ENCODE results near the gene TRERF1. TPM values are rescaled to one million over a fixed set of nuclear protein-coding genes. Genes with fewer than 3 reads are reported as not detected.

Gene TRERF1
- total RNA-seq, 1 experiment from 2014 or later: 0.39 TPM

DNA sequence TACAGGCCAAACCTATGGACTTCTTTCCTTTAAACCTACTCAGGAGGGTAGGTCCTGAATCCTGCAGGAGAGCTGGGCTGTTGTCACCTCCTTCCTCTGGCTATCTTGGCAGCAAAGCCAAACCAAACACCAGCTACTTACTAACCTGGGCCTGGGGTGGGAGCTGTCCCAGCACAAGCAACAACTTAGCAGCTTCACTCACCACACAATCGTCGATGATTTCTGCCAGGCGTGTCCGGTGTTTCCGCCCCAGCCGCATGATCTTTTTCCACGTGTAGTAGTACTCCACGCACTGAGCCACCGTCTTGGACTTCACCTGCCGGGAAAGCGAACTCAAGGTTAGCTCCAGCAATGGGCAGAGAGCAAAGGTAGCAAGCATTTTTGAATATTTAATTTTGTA, 208.7 kb downstream of the TRERF1 start:
- Histone ChIP-seq H3K4me3 (ENCODE audit: low read depth, low read length) (no peak overlapping the region), H3K9me3 (no peaks in the 10 kb centered on the region), H3K27me3 (replicated peaks; ENCODE audit: control insufficient read depth, insufficient read depth, low read length) (no peaks in the 10 kb centered on the region), H3K4me1 (no peaks in the 10 kb centered on the region), H3K36me3 (ENCODE audit: control insufficient read depth, insufficient read depth, low read length) (no peaks in the 10 kb centered on the region)
- ChIA-PET CTCF (interaction anchor here (0.5 to 0.7 kb wide), 2 partner anchors 304 to 456 kb away, joined by 3 read pairs; no protein-coding TSS in a partner anchor), POLR2A (no interaction called here)
- Mint-ChIP-seq H3K36me3 (ENCODE audit: insufficient read depth, unreplicated experiment) (no peaks in the 10 kb centered on the region), H3K27ac (ENCODE audit: unreplicated experiment) (no peak overlapping the region), H3K4me3 (ENCODE audit: unreplicated experiment) (no peak overlapping the region), H3K4me1 (ENCODE audit: low read depth, unreplicated experiment) (peaks cover 16% of the 10 kb centered on the region), H3K9me3 (ENCODE audit: unreplicated experiment) (no peaks in the 10 kb centered on the region), H3K27me3 (ENCODE audit: insufficient read depth, unreplicated experiment) (no peaks in the 10 kb centered on the region)
- BruUV-seq (replicated peaks): no TSS peak
- intact Hi-C loops (cut with micrococcal nuclease; ENCODE audit: unreplicated experiment): no loop called here
- no peak for DNase-seq
- TF ChIP-seq, protein P1, sequence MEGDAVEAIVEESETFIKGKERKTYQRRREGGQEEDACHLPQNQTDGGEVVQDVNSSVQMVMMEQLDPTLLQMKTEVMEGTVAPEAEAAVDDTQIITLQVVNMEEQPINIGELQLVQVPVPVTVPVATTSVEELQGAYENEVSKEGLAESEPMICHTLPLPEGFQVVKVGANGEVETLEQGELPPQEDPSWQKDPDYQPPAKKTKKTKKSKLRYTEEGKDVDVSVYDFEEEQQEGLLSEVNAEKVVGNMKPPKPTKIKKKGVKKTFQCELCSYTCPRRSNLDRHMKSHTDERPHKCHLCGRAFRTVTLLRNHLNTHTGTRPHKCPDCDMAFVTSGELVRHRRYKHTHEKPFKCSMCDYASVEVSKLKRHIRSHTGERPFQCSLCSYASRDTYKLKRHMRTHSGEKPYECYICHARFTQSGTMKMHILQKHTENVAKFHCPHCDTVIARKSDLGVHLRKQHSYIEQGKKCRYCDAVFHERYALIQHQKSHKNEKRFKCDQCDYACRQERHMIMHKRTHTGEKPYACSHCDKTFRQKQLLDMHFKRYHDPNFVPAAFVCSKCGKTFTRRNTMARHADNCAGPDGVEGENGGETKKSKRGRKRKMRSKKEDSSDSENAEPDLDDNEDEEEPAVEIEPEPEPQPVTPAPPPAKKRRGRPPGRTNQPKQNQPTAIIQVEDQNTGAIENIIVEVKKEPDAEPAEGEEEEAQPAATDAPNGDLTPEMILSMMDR (IDR thresholded peaks at IDR 0.05; ENCODE audit: insufficient read depth in 1 of 2, low read depth in 1 of 2, low read length in 1 of 2, severe bottlenecking in 1 of 2, unreplicated experiment in 1 of 2): no peak

DNA sequence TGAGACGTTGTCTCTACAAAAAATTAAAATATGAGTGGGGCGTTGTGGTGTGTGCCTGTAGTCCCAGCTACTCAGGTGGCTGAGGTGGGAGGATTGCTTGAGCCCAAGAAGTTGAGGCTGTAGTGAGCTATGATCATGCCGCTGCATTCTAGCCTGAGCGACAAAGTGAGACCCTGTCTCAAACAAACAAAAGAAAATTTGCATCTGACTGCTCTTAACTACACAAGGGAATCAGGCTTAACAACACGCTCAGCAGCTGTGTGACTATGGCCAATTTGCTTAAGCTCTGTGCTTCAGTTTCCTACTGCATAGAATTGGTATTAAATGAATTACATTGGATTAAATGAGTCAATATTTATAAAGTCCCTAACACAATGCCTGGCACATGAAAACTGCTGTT, 209.8 kb downstream of the TRERF1 start:
- Mint-ChIP-seq H3K4me3 (ENCODE audit: unreplicated experiment) (no peak overlapping the region), H3K36me3 (ENCODE audit: insufficient read depth, unreplicated experiment) (no peaks in the 10 kb centered on the region), H3K27ac (ENCODE audit: unreplicated experiment) (no peak overlapping the region), H3K9me3 (ENCODE audit: unreplicated experiment) (no peaks in the 10 kb centered on the region), H3K27me3 (ENCODE audit: insufficient read depth, unreplicated experiment) (no peaks in the 10 kb centered on the region), H3K4me1 (ENCODE audit: low read depth, unreplicated experiment) (peaks cover 16% of the 10 kb centered on the region)
- no peaks in the 10 kb centered on the region for H3K4me1 ChIP-seq
- no peak for DNase-seq
- no TSS peak for BruUV-seq (replicated peaks)
- H3K27me3 ChIP-seq (replicated peaks; ENCODE audit: control insufficient read depth, insufficient read depth, low read length): no peaks in the 10 kb centered on the region
- H3K9me3 ChIP-seq: no peaks in the 10 kb centered on the region
- ChIA-PET POLR2A (no interaction called here), CTCF (interaction anchor here (1.2 kb wide), 1 partner anchor 27 kb away, joined by 3 read pairs; no protein-coding TSS in a partner anchor)
- H3K4me3 ChIP-seq (ENCODE audit: low read depth, low read length): no peak overlapping the region
- TF ChIP-seq, protein P1 (IDR thresholded peaks at IDR 0.05; ENCODE audit: insufficient read depth in 1 of 2, low read depth in 1 of 2, low read length in 1 of 2, severe bottlenecking in 1 of 2, unreplicated experiment in 1 of 2): no peak
- no peaks in the 10 kb centered on the region for H3K36me3 ChIP-seq (ENCODE audit: control insufficient read depth, insufficient read depth, low read length)
- intact Hi-C loops (cut with micrococcal nuclease; ENCODE audit: unreplicated experiment): no loop called here

DNA sequence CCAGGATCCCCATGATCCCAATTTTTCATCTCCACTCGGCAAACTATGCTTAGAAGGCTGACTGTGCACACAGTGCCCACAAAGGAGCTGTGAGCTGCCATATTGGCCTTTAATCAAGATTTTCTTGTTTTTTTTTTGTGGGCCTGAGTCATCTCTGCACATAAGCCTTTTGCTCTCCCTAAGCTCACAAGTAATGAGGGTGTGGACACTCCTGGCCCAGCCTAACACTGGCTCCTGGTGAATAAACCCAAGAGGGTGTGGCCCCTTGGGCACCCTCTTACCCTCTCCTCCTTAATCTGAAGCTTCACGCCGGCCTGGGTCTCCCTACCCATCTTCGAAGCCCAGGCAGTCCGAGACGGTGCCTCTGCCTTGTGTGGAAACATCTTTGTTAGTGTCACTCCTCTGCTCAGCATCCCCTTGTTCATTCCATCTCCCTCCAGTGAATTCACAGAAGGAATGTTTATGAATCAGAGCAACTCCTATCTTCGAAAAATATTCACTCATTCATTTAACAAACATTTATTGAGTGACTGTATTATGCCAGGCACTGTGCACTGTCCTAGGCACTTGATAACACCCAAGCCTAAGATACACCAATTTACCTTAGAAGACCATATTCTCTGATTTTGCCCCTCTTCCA, 211.9 kb downstream of the TRERF1 start:
- POLR2A ChIA-PET: no interaction called here
- Mint-ChIP-seq H3K4me1 (ENCODE audit: low read depth, unreplicated experiment) (peaks cover 25% of the 10 kb centered on the region), H3K36me3 (ENCODE audit: insufficient read depth, unreplicated experiment) (no peaks in the 10 kb centered on the region), H3K27me3 (ENCODE audit: insufficient read depth, unreplicated experiment) (no peaks in the 10 kb centered on the region), H3K9me3 (ENCODE audit: unreplicated experiment) (no peaks in the 10 kb centered on the region), H3K4me3 (ENCODE audit: unreplicated experiment) (no peak overlapping the region), H3K27ac (ENCODE audit: unreplicated experiment) (no peak overlapping the region)
- Histone ChIP-seq H3K9me3 (no peaks in the 10 kb centered on the region), H3K4me1 (no peaks in the 10 kb centered on the region), H3K27me3 (replicated peaks; ENCODE audit: control insufficient read depth, insufficient read depth, low read length) (no peaks in the 10 kb centered on the region), H3K36me3 (ENCODE audit: control insufficient read depth, insufficient read depth, low read length) (no peaks in the 10 kb centered on the region), H3K4me3 (ENCODE audit: low read depth, low read length) (no peak overlapping the region)
- intact Hi-C loops (cut with micrococcal nuclease; ENCODE audit: unreplicated experiment): no loop called here
- CTCF ChIA-PET: no interaction called here
- no TSS peak for BruUV-seq (replicated peaks)
- TF ChIP-seq, protein P1 (IDR thresholded peaks at IDR 0.05; ENCODE audit: insufficient read depth in 1 of 2, low read depth in 1 of 2, low read length in 1 of 2, severe bottlenecking in 1 of 2, unreplicated experiment in 1 of 2): no peak
- DNase-seq: no peak

All from Caco-2 (cell line).